Prostate gland (tissue), 2 donors: ENCODE results near the gene ARL3.

Experiments used
- CTCF ChIP-seq, 4 experiments: fragments of 200-600 bp in 2 of 4; fragments of 450-650 bp in 2 of 4; sonication (generic) in 2 of 4; IDR thresholded peaks; 1 replicate in 3 of 4; 2 replicates in 1 of 4; pipeline ENCODE4 v1.5.1; 2016 to 2019; ENCODE audit warnings: antibody characterized with exemption in 4 of 4, mild to moderate bottlenecking in 2 of 4, moderate library complexity in 2 of 4
- POLR2A ChIP-seq: fragments of 450-650 bp; IDR thresholded peaks from one replicate; pipeline ENCODE4 v1.6.1; 2016; ENCODE audit warnings: antibody characterized with exemption, mild to moderate bottlenecking
- POLR2AphosphoS5 ChIP-seq: sonication (generic); formaldehyde crosslinking; IDR thresholded peaks from one replicate; pipeline ENCODE4 v1.6.1; 2017; ENCODE audit warnings: antibody characterized with exemption

- TF ChIP-seq CTCF (IDR thresholded peaks at IDR 0.05), result no peak
- no peak for TF ChIP-seq POLR2A
- TF ChIP-seq POLR2AphosphoS5, result no peak
Measured at GRCh38 chr10:102660888-102661657, 53.1 kb downstream of the ARL3 start.
